GM12878 (cell line): ENCODE measurements around the gene SPP2. TPM values are rescaled to one million over a fixed set of nuclear protein-coding genes. Genes with fewer than 3 reads are reported as not detected.

Experiments
- ATAC-seq: fragments of 200-7000 bp; cut with Tn5 transposase; 3 replicates; pipeline ENCODE4 v1.9.1; 2020; ENCODE audit warnings: mild to moderate bottlenecking, moderate library complexity
- BruUV-seq: library from RNA; stranded (reverse); fragments of 400-500 nt; replicated peaks from 2 replicates; lab custom pipeline; 2021; lab: Mats Ljungman, UMichigan
- CTCF ChIA-PET: fragments of 300-600 bp; sonication (Branson Sonifier 250); formaldehyde crosslinking; extraction: SDS; loops from one replicate; lab custom pipeline; 2021; ENCODE audit warnings: inconsistent platforms; lab: Yijun Ruan, JAX
- POLR2A ChIA-PET: fragments of 350-600 bp; formaldehyde crosslinking; extraction: SDS; loops from one replicate; lab custom pipeline; 2021; ENCODE audit warnings: inconsistent platforms; lab: Charles Lee
- RAD21 ChIA-PET: fragments of 300-600 bp; sonication (Branson Sonifier 250); formaldehyde crosslinking; loops from one replicate; lab custom pipeline; 2023; ENCODE audit warnings: antibody characterized with exemption; ENCODE audit not compliant: unreplicated experiment; lab: Charles Lee
- SMC1A ChIA-PET: fragments of 300-600 bp; sonication (Branson Sonifier 250); formaldehyde crosslinking; loops from one replicate; lab custom pipeline; 2023; ENCODE audit not compliant: unreplicated experiment, uncharacterized antibody; lab: Charles Lee
- DNase-seq: peaks from one replicate; pipeline ENCODE4 v3.0.0-alpha.2; 2011; ENCODE audit warnings: low read depth, low spot score
- FAIRE-seq: peaks from 3 replicates; lab custom pipeline; 2011; peaks lifted over from hg19 to GRCh38; lab: Jason Lieb, UNC
- H2AFZ ChIP-seq: 2 replicates; pipeline ENCODE4 v1.6.0; 2011; ENCODE audit warnings: low read depth, low read length, control low read depth; ENCODE audit not compliant: control insufficient read depth
- H3K27ac ChIP-seq: 2 replicates; pipeline ENCODE4 v1.5.1; 2011; ENCODE audit warnings: control low read depth; ENCODE audit not compliant: control insufficient read depth, insufficient read depth
- H3K27me3 ChIP-seq, 2 experiments: replicated peaks in 1 of 2; 2 replicates each; pipeline versions ENCODE4 v1.6.0 to v1.6.1; 2011; ENCODE audit warnings: low read length in 1 of 2; ENCODE audit not compliant: control insufficient read depth in 2 of 2, insufficient read depth in 2 of 2
- H3K36me3 ChIP-seq, 2 experiments: 2 replicates each; pipeline ENCODE4 v1.5.1; 2011; ENCODE audit warnings: low read length in 1 of 2; ENCODE audit not compliant: control insufficient read depth in 2 of 2, insufficient read depth in 2 of 2
- H3K4me1 ChIP-seq: 2 replicates; pipeline ENCODE4 v1.6.1; 2011; ENCODE audit warnings: mild to moderate bottlenecking, low read length, moderate library complexity, mixed read lengths; ENCODE audit not compliant: control insufficient read depth, insufficient read depth
- H3K4me2 ChIP-seq: 2 replicates; pipeline ENCODE4 v1.6.0; 2011; ENCODE audit warnings: control low read depth; ENCODE audit not compliant: control insufficient read depth, insufficient read depth
- H3K4me3 ChIP-seq: fragments of 200-600 bp; sonication (generic); 2 replicates; pipeline ENCODE4 v1.5.1; 2016
- H3K79me2 ChIP-seq: 2 replicates; pipeline ENCODE4 v1.6.0; 2011; ENCODE audit warnings: low read length; ENCODE audit not compliant: control insufficient read depth, insufficient read depth
- H3K9ac ChIP-seq: 2 replicates; pipeline ENCODE4 v1.8.0; 2011; ENCODE audit warnings: low read length, control low read depth, mixed read lengths; ENCODE audit not compliant: control insufficient read depth, insufficient read depth
- H3K9me3 ChIP-seq: replicated peaks from 3 replicates; pipeline ENCODE4 v1.5.1; 2011; ENCODE audit warnings: mild to moderate bottlenecking, low read length; ENCODE audit not compliant: control insufficient read depth, insufficient read depth
- H4K20me1 ChIP-seq: 2 replicates; pipeline ENCODE4 v1.6.0; 2011; ENCODE audit not compliant: control insufficient read depth, insufficient read depth
- BACH1 ChIP-seq: fragments of 450-650 bp; IDR thresholded peaks from 2 replicates; pipeline ENCODE4 v1.6.1; 2017; ENCODE audit warnings: mild to moderate bottlenecking, borderline replicate concordance
- CEBPB ChIP-seq, 2 experiments: fragments of 150-350 bp in 1 of 2; IDR thresholded peaks; 2 replicates each; pipeline ENCODE4 v1.6.1; 2012 to 2014; ENCODE audit warnings: low read depth in 2 of 2, low read length in 2 of 2, borderline replicate concordance in 1 of 2, inconsistent platforms in 1 of 2
- CHD1 ChIP-seq: IDR thresholded peaks from 2 replicates; pipeline ENCODE4 v1.6.1; 2012; ENCODE audit warnings: low read depth, low read length, improper control_type of control experiment
- CREM ChIP-seq: IDR thresholded peaks from 2 replicates; pipeline ENCODE4 v1.6.1; 2014; ENCODE audit warnings: antibody characterized with exemption, low read depth
- HCFC1 ChIP-seq: fragments of 150-350 bp; IDR thresholded peaks from 2 replicates; pipeline ENCODE4 v1.6.1; 2014; ENCODE audit warnings: low read length
- IRF3 ChIP-seq: fragments of 450-650 bp; IDR thresholded peaks from 2 replicates; pipeline ENCODE4 v1.6.1; 2014; ENCODE audit warnings: mild to moderate bottlenecking
- IRF4 ChIP-seq: IDR thresholded peaks from 2 replicates; pipeline ENCODE4 v1.6.1; 2011; ENCODE audit warnings: low read depth, low read length
- NFIC ChIP-seq: IDR thresholded peaks from 2 replicates; pipeline ENCODE4 v1.6.1; 2012; ENCODE audit warnings: low read depth, mild to moderate bottlenecking, inconsistent platforms, low read length, moderate library complexity
- PAX8 ChIP-seq: fragments of 450-650 bp; IDR thresholded peaks from 2 replicates; pipeline ENCODE4 v1.6.1; 2017; ENCODE audit warnings: mild to moderate bottlenecking, moderate library complexity
- RB1 ChIP-seq: fragments of 450-650 bp; formaldehyde crosslinking; IDR thresholded peaks from 2 replicates; pipeline ENCODE4 v1.6.1; 2017; ENCODE audit warnings: mild to moderate bottlenecking, borderline replicate concordance
- RUNX3 ChIP-seq: IDR thresholded peaks from 2 replicates; pipeline ENCODE4 v1.6.1; 2012; ENCODE audit warnings: low read length, inconsistent platforms
- SKIL ChIP-seq: fragments of 450-650 bp; IDR thresholded peaks from 2 replicates; pipeline ENCODE4 v1.6.1; 2017; ENCODE audit warnings: mild to moderate bottlenecking, low read depth, inconsistent platforms; ENCODE audit not compliant: poor library complexity, severe bottlenecking
- SREBF2 ChIP-seq: IDR thresholded peaks from 2 replicates; pipeline ENCODE4 v1.6.1; 2012; ENCODE audit warnings: mild to moderate bottlenecking, low read length
- STAT3 ChIP-seq: IDR thresholded peaks from 2 replicates; pipeline ENCODE4 v1.6.1; 2011; ENCODE audit warnings: low read depth, low read length, improper control_type of control experiment
- ZNF622 ChIP-seq: fragments of 450-650 bp; IDR thresholded peaks from 2 replicates; pipeline ENCODE4 v1.6.1; 2017; ENCODE audit warnings: mild to moderate bottlenecking, inconsistent platforms
- WGBS: methylation state at CpG from one replicate; pipeline ENCODE4 v1.1.6; 2016; ENCODE audit warnings: low lambda C conversion rate; ENCODE audit not compliant: insufficient replicate concordance, insufficient coverage; ENCODE audit errors: missing lambda C conversion rate; 5-methylcytosine and 5-hydroxymethylcytosine counted together
- in situ Hi-C: fragments of 300-500 bp; cut with MboI; formaldehyde crosslinking; loops from 9 replicates; pipeline ENCODE4 v1.14.3; 2018; ENCODE audit warnings: mixed read lengths
- intact Hi-C: fragments of 100-400 bp; cut with micrococcal nuclease; formaldehyde crosslinking; loops from one replicate; pipeline ENCODE4 v1.14.2; 2022; ENCODE audit not compliant: unreplicated experiment
- polyA plus RNA-seq, 11 experiments: library from polyadenylated mRNA; depleted of rRNA in 4 of 11; unstranded in 6 of 11; stranded (reverse) in 5 of 11; fragments of >200 nt; fragmentation: Nextera tagmentation in 4 of 11; fragmentation: Illumina TruSeq in 1 of 11; extraction: Ambion mirVana in 4 of 11; extraction: Trizol in 1 of 11; gene quantifications; 1 replicate in 1 of 11; 2 replicates in 10 of 11; pipeline versions ENCODE4 v1.2.1 to v1.2.3, GENCODE V29; 2011 to 2016; ENCODE audit warnings: inconsistent platforms in 2 of 11, missing spikeins in 2 of 11, low read depth in 1 of 11
- total RNA-seq, 4 experiments: library from RNA; depleted of rRNA in 3 of 4; stranded (reverse); fragments of >200 nt in 3 of 4; fragmentation: Illumina TruSeq in 1 of 4; extraction: Trizol in 1 of 4; gene quantifications; 2 replicates each; pipeline versions ENCODE4 v1.2.1 to v1.2.3, GENCODE V29; 2013 to 2021
- TF ChIP-seq, protein P1 (sequence below): fragments of 450-650 bp; IDR thresholded peaks from 2 replicates; pipeline ENCODE4 v1.6.1; 2017; ENCODE audit warnings: mild to moderate bottlenecking, moderate library complexity
- TF ChIP-seq, protein P2 (sequence below): IDR thresholded peaks from 2 replicates; pipeline ENCODE4 v1.6.1; 2012; ENCODE audit warnings: low read length, inconsistent platforms

SPP2 gene
- total and polyA plus RNA-seq, 10 of the 15 experiments (the other 5 are each of a cell fraction or from before 2014, with no cell fraction given): not detected

GRCh38 chr2:234029150-234029733, 21.3 kb upstream of the SPP2 start:
- Histone ChIP-seq H3K9me3 (no peaks in the 10 kb centered on the region; the same call in 2 of the 3 replicates), H3K4me3 (no peak overlapping the region), H2AFZ (no peak overlapping the region), H3K36me3 (no peaks in the 10 kb centered on the region), H3K9ac (no peak overlapping the region), H3K27me3 (no peaks in the 10 kb centered on the region), H3K4me1 (peaks cover 3% of the 10 kb centered on the region; the same call in 1 of the 2 replicates), H3K27ac (no peak overlapping the region), H3K79me2 (no peaks in the 10 kb centered on the region), H4K20me1 (no peaks in the 10 kb centered on the region), H3K4me2 (no peak overlapping the region)
- 1% methylated on average over 4 of the region's 4 CpGs for WGBS
- ChIA-PET CTCF (no interaction called here), POLR2A (no interaction called here), RAD21 (no interaction called here), SMC1A (no interaction called here)
- no peak for FAIRE-seq
- TF ChIP-seq PAX8: no peak
- TF ChIP-seq ZNF622: no peak
- no peak for TF ChIP-seq CEBPB (IDR thresholded peaks at IDR 0.05; ENCODE audit: borderline replicate concordance in 1 of 2, low read depth in 2 of 2, low read length in 2 of 2)
- no peak for TF ChIP-seq IRF4
- no peak for TF ChIP-seq SKIL
- no peak for TF ChIP-seq BACH1
- no peak for TF ChIP-seq HCFC1
- TF ChIP-seq CREM: no peak
- no peak for TF ChIP-seq RUNX3
- no peak for TF ChIP-seq STAT3
- TF ChIP-seq IRF3: no peak
- no peak for TF ChIP-seq CHD1
- TF ChIP-seq, protein P1, sequence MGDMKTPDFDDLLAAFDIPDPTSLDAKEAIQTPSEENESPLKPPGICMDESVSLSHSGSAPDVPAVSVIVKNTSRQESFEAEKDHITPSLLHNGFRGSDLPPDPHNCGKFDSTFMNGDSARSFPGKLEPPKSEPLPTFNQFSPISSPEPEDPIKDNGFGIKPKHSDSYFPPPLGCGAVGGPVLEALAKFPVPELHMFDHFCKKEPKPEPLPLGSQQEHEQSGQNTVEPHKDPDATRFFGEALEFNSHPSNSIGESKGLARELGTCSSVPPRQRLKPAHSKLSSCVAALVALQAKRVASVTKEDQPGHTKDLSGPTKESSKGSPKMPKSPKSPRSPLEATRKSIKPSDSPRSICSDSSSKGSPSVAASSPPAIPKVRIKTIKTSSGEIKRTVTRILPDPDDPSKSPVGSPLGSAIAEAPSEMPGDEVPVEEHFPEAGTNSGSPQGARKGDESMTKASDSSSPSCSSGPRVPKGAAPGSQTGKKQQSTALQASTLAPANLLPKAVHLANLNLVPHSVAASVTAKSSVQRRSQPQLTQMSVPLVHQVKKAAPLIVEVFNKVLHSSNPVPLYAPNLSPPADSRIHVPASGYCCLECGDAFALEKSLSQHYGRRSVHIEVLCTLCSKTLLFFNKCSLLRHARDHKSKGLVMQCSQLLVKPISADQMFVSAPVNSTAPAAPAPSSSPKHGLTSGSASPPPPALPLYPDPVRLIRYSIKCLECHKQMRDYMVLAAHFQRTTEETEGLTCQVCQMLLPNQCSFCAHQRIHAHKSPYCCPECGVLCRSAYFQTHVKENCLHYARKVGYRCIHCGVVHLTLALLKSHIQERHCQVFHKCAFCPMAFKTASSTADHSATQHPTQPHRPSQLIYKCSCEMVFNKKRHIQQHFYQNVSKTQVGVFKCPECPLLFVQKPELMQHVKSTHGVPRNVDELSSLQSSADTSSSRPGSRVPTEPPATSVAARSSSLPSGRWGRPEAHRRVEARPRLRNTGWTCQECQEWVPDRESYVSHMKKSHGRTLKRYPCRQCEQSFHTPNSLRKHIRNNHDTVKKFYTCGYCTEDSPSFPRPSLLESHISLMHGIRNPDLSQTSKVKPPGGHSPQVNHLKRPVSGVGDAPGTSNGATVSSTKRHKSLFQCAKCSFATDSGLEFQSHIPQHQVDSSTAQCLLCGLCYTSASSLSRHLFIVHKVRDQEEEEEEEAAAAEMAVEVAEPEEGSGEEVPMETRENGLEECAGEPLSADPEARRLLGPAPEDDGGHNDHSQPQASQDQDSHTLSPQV: no peak
- TF ChIP-seq, protein P2, sequence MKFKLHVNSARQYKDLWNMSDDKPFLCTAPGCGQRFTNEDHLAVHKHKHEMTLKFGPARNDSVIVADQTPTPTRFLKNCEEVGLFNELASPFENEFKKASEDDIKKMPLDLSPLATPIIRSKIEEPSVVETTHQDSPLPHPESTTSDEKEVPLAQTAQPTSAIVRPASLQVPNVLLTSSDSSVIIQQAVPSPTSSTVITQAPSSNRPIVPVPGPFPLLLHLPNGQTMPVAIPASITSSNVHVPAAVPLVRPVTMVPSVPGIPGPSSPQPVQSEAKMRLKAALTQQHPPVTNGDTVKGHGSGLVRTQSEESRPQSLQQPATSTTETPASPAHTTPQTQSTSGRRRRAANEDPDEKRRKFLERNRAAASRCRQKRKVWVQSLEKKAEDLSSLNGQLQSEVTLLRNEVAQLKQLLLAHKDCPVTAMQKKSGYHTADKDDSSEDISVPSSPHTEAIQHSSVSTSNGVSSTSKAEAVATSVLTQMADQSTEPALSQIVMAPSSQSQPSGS: no peak
- TF ChIP-seq RB1: no peak
- TF ChIP-seq SREBF2: no peak
- no peak for TF ChIP-seq NFIC
- no TSS peak for BruUV-seq
- DNase-seq: no peak
- intact Hi-C loops (no loop called here), in situ Hi-C loops (no loop called here)
- ATAC-seq: no peak
